OCI-M2 (cell line): ENCODE data around the gene TMEM63B.
"Not testable (repeated sequence)": the region's sequence is repeated elsewhere in the genome, so short reads cannot be mapped to it uniquely, and the experiment has no call there.

ENCODE experiments used
- DNase-seq: peaks from one replicate; lab custom pipeline; 2025; ENCODE audit not compliant: unreplicated experiment; lab: John Stamatoyannopoulos, UW

The TMEM63B gene

DNA sequence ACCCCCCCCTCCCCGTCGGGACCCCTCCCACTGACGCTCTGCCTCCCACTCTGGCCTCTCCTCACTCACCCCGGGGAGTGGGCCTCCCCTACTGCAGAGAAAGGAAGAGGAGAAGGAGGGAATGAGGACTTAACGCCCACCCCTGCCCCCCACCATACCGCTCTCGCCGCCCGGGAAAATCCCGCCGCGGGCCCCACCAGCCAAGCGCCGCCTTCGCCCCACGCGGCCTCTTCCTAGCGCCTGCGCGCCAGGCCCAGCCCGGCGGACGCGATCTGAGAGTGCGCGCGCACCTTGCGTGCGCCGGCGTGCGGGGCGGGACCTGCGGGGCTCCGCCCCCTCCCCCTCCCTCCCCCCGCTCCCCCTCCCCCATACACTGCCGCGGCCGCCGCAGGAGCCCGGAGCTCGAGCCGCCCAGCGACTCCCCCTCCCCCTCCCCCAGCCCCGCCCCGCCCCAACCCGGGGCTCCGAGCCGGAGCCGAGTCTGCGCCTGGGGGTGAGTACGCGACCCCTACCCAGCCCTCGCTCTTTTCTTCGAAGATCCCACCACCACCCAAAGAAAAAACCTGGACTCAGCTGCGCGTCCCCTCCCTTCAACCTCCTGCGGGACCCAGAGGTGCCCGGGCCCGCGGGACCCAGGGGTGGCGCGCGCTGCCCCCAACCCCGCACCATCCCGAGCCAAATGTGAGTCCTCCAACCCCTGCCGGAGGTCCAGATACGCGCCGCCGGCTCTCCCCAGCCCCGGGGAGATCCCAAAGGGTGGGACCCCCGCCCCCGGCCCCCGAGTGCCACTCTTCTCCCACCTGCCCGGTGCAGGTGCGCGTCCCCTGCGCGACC lies at the start of gene TMEM63B, which contains the start of gene MRPL14:
TMEM63B (plus strand) TSS at position 369 of the 834 bp plus-strand sequence. CDS start 7,031 bp downstream, outside the sequence.
MRPL14 (minus strand) TSS at position 267 of the 834 bp plus-strand sequence. CDS start 10,841 bp downstream, outside the sequence.
- no peak for DNase-seq

- DNase-seq: no peak
These were observed 49.0 kb upstream of the TMEM63B start for GRCh38 chr6:44078219-44078826.

DNA sequence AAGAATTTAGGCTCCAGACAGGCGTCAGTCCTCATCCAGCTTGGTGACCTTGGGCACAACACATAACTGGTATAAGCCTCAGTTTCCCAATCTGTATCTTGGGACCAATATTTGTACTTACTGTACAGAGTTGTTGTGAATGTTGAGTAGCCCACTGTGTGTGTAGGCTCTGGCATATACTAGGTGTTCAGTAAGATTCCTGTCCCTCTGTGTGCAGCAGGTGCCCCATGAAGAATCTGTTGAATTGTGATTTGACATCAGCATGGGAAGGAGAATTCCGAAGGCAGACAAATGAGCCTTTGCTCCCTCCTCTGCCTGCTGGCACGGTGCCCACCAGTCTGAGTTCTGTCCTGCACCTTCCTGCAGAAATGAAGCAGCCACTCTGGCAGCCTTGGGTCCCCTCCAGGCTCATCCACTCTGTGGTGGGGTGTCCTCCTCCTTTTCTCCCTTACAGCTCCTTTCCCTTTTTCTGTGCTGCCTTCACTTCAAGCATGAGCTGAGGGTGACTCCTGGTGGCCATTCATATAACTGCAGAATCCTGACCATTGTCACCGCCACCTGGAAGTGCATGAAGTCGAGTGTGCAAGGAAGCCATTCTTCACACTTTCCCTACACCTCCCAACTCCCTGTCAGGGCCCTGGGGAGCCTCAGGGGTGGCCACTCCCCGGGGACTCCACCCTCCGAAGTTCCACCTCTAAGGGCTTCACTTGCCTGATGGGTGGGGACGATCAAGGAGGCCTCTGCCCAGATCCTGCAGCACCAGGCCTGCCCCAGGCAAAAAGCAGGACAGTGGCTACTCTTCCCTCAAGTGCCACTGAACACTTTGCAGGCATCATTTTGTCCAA lies 48.3 kb upstream of the TMEM63B start:
- no peak for DNase-seq

DNA sequence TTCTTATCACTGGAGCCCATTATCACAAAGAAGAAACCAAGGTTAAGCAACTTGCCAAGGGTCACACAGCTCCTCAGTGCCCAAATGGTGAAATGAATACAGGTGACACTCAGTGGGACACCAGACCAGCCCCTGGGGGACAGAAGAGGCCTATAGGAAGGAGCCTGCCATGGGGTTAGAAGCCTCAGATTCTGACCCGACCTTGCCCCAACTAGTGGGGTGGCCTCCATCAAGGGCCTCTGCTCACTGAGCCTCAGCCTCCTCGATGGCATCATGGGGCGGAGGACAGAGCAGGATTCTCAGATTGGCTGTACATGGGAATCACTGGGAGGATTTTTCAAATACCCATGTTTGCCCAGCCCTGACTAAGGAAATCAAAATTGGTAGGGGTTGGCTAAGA lies 47.7 kb upstream of the TMEM63B start:
- DNase-seq: no peak

- DNase-seq: no peak
These were observed 46.5 kb upstream of the TMEM63B start for GRCh38 chr6:44080561-44081521.

DNA sequence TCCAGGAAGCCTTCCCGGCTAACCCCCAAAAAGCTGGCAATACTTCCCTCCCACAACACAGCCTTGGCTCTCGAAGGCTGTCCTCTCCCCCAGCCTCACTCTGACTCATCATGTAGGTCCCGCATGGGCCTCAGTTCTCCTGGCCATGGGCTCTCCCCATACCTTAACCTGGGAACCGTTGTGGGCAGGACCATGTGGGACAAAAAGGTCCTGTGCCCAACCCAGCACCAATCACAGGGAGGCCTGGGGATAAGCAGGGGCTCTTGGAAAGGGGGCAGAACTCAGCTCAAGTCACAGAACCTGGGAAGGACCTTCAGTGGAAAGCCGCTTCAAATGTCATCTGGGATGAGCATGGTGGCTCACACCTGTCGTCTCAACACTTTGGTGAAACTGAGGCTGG lies 45.6 kb upstream of the TMEM63B start:
- DNase-seq: no peak

DNA sequence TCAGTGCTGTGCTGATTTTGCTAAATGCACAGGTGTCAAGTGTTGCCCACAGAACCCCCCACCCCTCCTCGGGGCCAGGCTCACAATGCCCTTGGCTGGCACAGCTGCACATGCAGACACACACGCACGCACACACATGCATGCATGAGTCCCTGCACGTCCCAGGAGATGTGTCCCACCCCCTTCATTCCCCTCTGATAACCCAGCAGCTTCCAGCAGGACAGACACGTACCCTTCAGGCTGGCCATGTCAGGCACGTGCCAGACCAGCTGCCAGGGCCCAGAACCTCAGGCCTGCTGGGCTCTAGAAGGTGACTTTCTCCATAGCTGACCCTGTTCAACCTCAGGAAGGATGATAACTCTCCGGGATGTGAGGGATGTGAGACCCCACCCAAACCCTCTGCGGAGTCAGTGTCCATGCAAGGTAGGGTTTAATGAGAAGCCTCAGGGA lies 44.5 kb upstream of the TMEM63B start:
- no peak for DNase-seq

DNA sequence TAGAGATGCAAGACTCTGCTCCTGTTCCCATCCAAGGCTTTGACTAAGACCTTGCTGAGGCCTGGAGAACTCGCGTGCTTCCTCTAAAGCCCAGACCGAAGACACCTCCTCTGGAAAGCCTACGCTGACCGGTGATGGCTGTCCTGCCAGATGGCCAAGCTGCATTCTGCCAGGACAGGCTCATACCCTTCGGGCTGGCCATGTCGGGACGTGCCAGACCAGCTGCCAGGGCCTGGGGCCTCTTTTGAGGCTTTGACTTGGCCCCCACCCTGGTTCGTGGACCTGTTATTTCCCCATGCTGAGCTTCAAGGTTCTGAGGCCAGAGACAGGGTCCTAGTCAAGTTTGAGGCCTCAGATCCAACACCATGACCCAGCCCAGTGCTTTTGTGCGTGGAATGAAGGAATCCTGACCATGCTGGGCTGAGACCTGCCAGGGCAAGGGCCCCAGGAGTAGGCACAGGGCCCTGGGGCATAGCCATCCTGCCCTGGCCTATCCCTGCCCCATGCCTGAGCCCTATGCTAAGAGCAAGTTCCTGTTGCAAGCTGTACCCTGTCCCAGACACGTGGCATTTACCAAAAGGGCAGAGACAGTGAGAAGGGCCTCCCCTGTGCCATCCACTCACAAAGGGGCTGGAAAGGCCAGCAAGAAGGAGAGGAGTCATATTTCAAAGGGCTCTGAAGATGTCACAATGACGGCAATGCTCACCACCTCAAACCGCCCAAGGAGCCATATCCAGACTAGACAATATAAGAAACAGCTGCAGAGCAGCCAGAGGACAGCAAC lies 42.9 kb upstream of the TMEM63B start:
- no peak for DNase-seq

- DNase-seq: no peak
These were observed 42.1 kb upstream of the TMEM63B start for GRCh38 chr6:44085219-44085618.

DNA sequence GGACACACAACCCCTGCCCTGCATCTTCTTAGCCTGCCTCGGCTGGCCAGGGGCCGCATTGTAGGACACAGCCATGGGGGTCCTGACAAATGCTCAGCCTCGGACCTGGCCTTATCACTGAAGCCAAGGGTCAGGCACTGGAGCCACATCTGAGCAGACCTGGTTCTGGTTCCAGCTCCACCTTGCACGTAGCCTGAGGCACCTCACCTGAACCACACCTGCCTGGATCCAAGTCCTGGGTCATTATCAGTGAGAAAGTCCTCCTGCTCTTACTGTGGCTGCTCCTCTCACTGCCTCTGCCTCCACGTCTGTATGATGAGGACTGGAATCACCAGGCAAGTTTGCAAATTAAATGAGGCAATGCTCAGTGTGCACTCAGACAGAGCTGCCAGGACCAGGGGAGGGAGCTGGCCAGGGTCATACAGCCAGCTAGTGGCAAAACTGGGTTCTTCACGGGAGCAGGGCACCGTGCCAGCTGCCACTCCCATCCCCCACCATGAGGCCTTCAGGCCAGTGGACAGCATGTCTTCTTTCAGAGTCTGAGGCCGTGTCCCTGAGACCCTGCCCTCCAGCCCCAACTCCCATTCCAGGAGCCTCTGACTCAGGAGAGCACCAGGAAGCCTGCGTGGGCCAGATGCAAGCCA lies 40.3 kb upstream of the TMEM63B start:
- no peak for DNase-seq

GRCh38 chr6:44087623-44088022 lies 39.7 kb upstream of the TMEM63B start:
- no peak for DNase-seq

GRCh38 chr6:44088827-44089590 lies 38.3 kb upstream of the TMEM63B start:
- DNase-seq: no peak

DNA sequence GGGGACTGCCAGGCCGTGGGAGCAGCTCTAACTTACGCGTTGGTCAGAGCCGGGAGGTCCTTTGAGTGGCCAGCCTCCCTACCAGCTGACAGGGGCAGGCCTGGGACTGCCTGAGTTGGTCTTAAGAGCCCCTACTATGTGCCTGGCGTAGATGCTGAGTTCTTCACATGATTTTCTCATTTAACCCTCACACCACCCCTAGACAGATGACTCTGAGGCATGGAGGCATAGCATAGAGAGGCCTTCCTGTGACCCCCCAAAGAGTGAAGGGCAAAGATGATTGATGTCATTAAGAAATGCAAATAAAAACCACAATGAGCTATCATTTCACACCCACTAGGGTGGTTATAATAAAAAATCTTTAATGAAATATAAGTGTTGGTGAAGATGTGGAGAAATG lies 36.9 kb upstream of the TMEM63B start:
- DNase-seq: no peak

DNA sequence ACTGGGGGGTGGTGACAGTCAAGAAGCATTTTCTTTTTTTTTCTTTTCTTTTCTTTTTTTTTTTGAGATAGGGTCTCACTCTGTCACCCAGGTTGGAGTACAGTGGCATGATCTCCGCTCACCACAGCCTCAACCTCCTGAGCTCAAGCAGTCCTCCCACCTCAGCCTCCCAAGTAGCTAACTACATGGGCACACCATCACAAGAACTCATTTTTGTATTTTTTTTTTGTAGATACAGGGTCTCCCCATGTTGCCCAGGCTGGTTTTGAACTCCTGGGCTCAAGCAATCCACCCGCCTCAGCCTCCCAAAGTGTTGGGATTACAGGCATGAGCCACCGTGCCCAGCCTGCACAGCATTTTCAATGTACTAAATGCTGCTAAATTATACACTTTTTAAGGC lies 36.0 kb upstream of the TMEM63B start:
- not testable (repeated sequence) for DNase-seq

DNA sequence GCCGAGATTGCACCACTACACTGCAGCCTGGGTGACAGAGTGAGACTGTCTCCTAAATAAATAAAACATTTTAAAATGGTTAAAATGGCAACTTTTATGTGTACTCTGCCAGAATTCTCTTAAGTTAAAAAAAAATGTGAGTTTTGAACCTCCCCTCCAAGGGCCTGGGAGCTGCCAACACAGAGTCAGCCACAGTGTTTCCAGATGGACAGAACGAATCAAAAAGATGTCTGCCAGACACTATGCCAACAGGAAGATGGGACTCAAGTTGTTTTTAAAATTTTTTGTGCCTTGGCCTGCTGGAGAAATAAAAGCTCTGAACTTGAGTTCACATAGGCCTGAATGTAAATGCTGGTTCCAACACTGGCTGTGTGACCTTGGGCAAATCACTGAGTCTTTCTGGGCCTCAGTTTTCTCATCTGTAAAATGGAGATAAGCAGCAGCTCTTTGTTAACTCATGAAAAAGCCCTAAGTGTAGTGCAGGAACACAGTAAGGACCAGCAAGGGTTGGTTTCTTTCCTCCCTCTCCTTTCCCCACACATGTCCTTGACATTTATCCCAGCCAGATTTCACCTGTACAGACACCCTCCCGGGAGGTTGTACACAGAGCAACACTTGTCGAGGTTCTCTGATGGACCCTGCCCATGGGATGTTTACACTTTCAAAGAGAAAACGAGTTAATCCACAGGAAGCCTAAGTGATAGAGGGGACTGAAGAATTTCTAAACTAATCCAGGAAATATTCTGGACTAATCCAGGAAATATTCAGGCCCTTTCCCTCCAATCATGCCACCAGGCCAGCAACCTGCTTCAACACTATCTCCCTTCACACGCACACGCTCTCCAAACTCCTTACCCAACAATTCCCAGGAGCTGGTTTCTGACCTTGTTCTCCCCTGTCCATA lies 35.1 kb upstream of the TMEM63B start:
- no peak for DNase-seq

GRCh38 chr6:44093066-44093465 lies 34.3 kb upstream of the TMEM63B start:
- no peak for DNase-seq

GRCh38 chr6:44093750-44094402 lies 33.5 kb upstream of the TMEM63B start:
- no peak for DNase-seq
